ENCODE data around the gene SLC7A6. TPM values are rescaled to one million over a fixed set of nuclear protein-coding genes. Genes with fewer than 3 reads are reported as not detected.

Gene SLC7A6
- total and polyA plus RNA-seq, 2 of the 13 experiments (the other 11 are each of a cell fraction or from before 2014, with no cell fraction given) = 35.8 to 70.8 TPM

DNA sequence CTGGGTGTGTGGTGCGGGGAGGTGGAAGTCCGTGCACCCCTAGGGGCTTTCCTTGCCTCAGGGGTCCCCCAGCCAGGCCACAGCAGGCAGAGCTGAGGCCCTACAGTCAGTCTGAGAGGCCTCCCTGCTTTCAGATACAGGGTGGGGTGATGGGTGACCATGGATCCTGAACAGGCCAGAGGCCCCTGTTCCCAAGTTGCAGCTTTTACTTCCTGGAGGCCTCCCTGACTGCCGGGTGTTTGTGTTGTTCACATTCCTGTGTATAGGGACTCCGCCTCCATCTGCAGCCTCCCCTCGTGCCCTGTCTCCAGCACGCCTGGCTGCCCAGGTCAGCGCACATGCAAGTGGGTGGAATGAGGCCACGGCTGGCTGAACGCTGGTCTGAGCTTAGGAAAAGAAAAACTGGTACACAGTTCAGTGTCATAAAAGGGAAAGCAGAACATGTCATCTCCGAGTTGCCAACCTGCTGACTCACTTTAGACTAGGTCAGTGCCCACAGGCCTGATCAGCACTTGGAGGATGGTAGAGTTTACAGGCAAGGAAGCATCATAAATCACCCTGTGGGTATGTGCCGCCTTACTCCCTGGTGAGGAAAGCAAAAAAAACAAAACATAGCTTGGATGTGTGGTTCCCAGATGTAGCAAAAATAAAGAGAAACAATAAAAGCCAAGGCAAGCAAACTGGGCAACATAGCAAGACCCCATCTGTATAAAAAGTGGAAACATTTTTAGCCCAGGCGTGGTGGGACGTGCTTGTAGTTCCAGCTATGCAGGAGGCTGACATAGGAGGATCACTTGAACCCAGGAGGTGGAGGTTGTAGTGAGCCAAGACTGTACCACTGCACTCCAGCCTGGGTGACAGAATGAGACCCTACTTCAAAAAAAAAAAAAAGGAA is 6.2 kb upstream of the SLC7A6 start (continued):
- TF ChIP-seq, protein P1, sequence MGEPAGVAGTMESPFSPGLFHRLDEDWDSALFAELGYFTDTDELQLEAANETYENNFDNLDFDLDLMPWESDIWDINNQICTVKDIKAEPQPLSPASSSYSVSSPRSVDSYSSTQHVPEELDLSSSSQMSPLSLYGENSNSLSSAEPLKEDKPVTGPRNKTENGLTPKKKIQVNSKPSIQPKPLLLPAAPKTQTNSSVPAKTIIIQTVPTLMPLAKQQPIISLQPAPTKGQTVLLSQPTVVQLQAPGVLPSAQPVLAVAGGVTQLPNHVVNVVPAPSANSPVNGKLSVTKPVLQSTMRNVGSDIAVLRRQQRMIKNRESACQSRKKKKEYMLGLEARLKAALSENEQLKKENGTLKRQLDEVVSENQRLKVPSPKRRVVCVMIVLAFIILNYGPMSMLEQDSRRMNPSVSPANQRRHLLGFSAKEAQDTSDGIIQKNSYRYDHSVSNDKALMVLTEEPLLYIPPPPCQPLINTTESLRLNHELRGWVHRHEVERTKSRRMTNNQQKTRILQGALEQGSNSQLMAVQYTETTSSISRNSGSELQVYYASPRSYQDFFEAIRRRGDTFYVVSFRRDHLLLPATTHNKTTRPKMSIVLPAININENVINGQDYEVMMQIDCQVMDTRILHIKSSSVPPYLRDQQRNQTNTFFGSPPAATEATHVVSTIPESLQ (CRISPR knock-in tag; conservative IDR thresholded peaks at IDR 0.05) = no peak
- no peak; the same call in 1 of the 2 replicates for TF ChIP-seq ETV6 (CRISPR knock-in tag; conservative IDR thresholded peaks at IDR 0.05)
- TF ChIP-seq, protein P2, sequence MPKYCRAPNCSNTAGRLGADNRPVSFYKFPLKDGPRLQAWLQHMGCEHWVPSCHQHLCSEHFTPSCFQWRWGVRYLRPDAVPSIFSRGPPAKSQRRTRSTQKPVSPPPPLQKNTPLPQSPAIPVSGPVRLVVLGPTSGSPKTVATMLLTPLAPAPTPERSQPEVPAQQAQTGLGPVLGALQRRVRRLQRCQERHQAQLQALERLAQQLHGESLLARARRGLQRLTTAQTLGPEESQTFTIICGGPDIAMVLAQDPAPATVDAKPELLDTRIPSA (CRISPR knock-in tag; IDR thresholded peaks at IDR 0.05; ENCODE audit: borderline replicate concordance) = no peak
- TF ChIP-seq ZNF20 (CRISPR knock-in tag; IDR thresholded peaks at IDR 0.05) = no peak
- no peak; the same call in 1 of the 2 replicates for TF ChIP-seq MIXL1 (CRISPR knock-in tag; IDR thresholded peaks at IDR 0.05)
- peak; percentile 80; the same call in 1 of the 2 replicates for TF ChIP-seq HOXD1 (CRISPR knock-in tag; IDR thresholded peaks at IDR 0.05)
- peak; percentile 92 for TF ChIP-seq ZNF331 (CRISPR knock-in tag; IDR thresholded peaks at IDR 0.05)
- TF ChIP-seq SATB2 (CRISPR knock-in tag; IDR thresholded peaks at IDR 0.05) = no peak
- TF ChIP-seq TOPORS (CRISPR knock-in tag; IDR thresholded peaks at IDR 0.05) = no peak
- peak; percentile 94 for TF ChIP-seq ARNTL (CRISPR knock-in tag; IDR thresholded peaks at IDR 0.05)
- TF ChIP-seq SAP130 (CRISPR knock-in tag; IDR thresholded peaks at IDR 0.05; ENCODE audit: low read depth) = peak; percentile 97
- TF ChIP-seq, protein P3, sequence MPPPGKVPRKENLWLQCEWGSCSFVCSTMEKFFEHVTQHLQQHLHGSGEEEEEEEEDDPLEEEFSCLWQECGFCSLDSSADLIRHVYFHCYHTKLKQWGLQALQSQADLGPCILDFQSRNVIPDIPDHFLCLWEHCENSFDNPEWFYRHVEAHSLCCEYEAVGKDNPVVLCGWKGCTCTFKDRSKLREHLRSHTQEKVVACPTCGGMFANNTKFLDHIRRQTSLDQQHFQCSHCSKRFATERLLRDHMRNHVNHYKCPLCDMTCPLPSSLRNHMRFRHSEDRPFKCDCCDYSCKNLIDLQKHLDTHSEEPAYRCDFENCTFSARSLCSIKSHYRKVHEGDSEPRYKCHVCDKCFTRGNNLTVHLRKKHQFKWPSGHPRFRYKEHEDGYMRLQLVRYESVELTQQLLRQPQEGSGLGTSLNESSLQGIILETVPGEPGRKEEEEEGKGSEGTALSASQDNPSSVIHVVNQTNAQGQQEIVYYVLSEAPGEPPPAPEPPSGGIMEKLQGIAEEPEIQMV (CRISPR knock-in tag; IDR thresholded peaks at IDR 0.05; ENCODE audit: low read depth) = peak; percentile 72; the same call in 1 of the 2 replicates
- TF ChIP-seq ZNF761 (CRISPR knock-in tag; conservative IDR thresholded peaks at IDR 0.05) = peak; percentile 62; the same call in 1 of the 2 replicates
- no peak for TF ChIP-seq RBM22 (optimal IDR thresholded peaks at IDR 0.05; ENCODE audit: low read length)
- TF ChIP-seq, protein P4, sequence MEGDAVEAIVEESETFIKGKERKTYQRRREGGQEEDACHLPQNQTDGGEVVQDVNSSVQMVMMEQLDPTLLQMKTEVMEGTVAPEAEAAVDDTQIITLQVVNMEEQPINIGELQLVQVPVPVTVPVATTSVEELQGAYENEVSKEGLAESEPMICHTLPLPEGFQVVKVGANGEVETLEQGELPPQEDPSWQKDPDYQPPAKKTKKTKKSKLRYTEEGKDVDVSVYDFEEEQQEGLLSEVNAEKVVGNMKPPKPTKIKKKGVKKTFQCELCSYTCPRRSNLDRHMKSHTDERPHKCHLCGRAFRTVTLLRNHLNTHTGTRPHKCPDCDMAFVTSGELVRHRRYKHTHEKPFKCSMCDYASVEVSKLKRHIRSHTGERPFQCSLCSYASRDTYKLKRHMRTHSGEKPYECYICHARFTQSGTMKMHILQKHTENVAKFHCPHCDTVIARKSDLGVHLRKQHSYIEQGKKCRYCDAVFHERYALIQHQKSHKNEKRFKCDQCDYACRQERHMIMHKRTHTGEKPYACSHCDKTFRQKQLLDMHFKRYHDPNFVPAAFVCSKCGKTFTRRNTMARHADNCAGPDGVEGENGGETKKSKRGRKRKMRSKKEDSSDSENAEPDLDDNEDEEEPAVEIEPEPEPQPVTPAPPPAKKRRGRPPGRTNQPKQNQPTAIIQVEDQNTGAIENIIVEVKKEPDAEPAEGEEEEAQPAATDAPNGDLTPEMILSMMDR (CRISPR knock-in tag; IDR thresholded peaks at IDR 0.05) = peak; percentile 34; the same call in 1 of the 2 replicates
- peak; percentile 91 for TF ChIP-seq ZNF441 (CRISPR knock-in tag; IDR thresholded peaks at IDR 0.05; ENCODE audit: borderline replicate concordance)
- TF ChIP-seq POLR2A (IDR thresholded peaks at IDR 0.05; ENCODE audit: insufficient read depth in 1 of 2, low read depth in 2 of 2, low read length in 2 of 2) = peak; percentile 19 to 24; a peak in 1 of 4 replicates
- TF ChIP-seq, protein P5, sequence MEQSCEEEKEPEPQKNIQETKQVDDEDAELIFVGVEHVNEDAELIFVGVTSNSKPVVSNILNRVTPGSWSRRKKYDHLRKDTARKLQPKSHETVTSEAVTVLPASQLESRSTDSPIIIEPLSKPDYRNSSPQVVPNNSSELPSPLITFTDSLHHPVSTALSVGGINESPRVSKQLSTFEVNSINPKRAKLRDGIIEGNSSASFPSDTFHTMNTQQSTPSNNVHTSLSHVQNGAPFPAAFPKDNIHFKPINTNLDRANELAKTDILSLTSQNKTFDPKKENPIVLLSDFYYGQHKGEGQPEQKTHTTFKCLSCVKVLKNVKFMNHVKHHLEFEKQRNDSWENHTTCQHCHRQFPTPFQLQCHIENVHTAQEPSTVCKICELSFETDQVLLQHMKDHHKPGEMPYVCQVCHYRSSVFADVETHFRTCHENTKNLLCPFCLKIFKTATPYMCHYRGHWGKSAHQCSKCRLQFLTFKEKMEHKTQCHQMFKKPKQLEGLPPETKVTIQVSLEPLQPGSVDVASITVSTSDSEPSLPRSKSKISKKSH (CRISPR knock-in tag; IDR thresholded peaks at IDR 0.05; ENCODE audit: borderline replicate concordance) = no peak; the same call in 1 of the 2 replicates
- TF ChIP-seq RBM39 (IDR thresholded peaks at IDR 0.05; ENCODE audit: low read depth, low read length, poor library complexity, severe bottlenecking) = no peak
- peak; percentile 79 for TF ChIP-seq IRF2 (CRISPR knock-in tag; IDR thresholded peaks at IDR 0.05)
- peak; percentile 72; the same call in 1 of the 2 replicates for TF ChIP-seq ZNF350 (CRISPR knock-in tag; IDR thresholded peaks at IDR 0.05; ENCODE audit: borderline replicate concordance, low read depth)
- TF ChIP-seq HOXA5 (CRISPR knock-in tag; IDR thresholded peaks at IDR 0.05) = 0 out of 2 replicates have a peak, but pooled peaks have one; percentile 43
